Astrocyte of the cerebellum (primary cell): ENCODE data around the gene VPS9D1.

Source experiments
- DNase-seq: peaks from one replicate; pipeline ENCODE4 v3.0.0-alpha.2; 2011; ENCODE audit warnings: low read depth
- H3K4me3 ChIP-seq: 2 replicates; pipeline ENCODE4 v1.5.1; 2011; ENCODE audit warnings: mild to moderate bottlenecking, low read depth, low read length, moderate library complexity
- in situ Hi-C: cut with HindIII; loops from 2 replicates; pipeline ENCODE4 v1.10.0; 2017; ENCODE audit warnings: low sequenced_read_pairs
- TF ChIP-seq, protein P1 (sequence below): IDR thresholded peaks from 2 replicates; pipeline ENCODE4 v1.5.1; 2012; ENCODE audit warnings: low read length, low read depth, moderate library complexity, mild to moderate bottlenecking; ENCODE audit errors: missing control alignments

VPS9D1 gene

DNA sequence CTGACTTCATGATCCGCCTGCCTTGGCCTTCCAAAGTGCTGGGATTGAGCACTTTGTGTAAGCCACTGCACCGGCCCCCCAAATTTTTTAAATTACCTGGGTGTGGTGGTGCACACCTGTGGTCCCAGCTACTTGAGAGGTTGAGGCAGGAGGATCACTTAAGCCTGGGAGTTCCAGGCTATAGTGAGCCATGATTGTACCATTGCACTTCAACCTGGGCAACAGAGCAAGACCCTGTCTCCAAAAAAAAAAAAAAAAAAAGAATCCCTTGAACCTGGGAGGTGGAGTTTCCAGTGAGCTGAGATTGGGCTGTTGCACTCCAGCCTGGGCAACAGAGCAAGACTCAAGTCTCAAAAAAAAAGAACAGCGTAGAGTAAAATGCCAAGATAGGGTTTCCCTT lies 15.9 kb upstream of the VPS9D1 start:
- TF ChIP-seq, protein P1, sequence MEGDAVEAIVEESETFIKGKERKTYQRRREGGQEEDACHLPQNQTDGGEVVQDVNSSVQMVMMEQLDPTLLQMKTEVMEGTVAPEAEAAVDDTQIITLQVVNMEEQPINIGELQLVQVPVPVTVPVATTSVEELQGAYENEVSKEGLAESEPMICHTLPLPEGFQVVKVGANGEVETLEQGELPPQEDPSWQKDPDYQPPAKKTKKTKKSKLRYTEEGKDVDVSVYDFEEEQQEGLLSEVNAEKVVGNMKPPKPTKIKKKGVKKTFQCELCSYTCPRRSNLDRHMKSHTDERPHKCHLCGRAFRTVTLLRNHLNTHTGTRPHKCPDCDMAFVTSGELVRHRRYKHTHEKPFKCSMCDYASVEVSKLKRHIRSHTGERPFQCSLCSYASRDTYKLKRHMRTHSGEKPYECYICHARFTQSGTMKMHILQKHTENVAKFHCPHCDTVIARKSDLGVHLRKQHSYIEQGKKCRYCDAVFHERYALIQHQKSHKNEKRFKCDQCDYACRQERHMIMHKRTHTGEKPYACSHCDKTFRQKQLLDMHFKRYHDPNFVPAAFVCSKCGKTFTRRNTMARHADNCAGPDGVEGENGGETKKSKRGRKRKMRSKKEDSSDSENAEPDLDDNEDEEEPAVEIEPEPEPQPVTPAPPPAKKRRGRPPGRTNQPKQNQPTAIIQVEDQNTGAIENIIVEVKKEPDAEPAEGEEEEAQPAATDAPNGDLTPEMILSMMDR: no peak
- DNase-seq: no peak
- in situ Hi-C loops: no loop called here
- no peak overlapping the region for H3K4me3 ChIP-seq

DNA sequence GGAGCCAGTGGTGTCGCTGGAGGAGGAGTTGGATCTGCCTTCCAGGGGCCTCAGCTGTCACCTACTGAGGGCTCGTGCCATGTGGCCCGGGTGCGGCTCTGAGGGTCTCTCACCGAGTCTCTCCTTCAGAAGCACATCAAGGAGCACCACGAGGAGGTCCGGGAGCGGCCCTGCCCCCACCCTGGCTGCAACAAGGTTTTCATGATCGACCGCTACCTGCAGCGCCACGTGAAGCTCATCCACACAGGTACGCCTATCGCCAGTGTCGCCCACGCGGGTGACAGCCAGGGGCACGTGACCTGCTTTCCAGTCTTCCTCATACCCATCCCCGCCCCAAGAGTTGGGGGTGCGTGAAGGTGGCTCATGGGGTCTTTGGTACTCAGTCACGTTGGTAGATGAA lies 13.1 kb upstream of the VPS9D1 start:
- in situ Hi-C loops: no loop called here
- no peak overlapping the region for H3K4me3 ChIP-seq
- TF ChIP-seq, protein P1: no peak
- no peak for DNase-seq

DNA sequence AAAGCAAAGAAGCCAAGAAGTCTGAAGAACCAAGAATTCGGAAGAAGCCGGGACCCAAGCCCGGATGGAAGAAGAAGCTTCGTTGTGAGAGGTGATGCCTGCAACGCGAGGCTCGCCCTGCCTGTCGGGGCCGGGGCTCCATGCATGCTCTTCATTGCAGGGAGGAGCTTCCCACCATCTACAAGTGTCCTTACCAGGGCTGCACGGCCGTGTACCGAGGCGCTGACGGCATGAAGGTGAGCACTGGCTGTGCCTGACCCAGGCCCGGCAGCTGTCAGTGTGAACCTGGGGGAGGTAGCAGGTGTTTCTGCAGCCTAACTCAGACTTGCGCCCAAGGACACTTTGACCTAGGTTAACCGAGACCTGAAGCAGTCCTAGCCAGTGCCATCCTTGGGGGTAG lies 12.6 kb upstream of the VPS9D1 start:
- H3K4me3 ChIP-seq: no peak overlapping the region
- TF ChIP-seq, protein P1: no peak
- in situ Hi-C loops: no loop called here
- no peak for DNase-seq

DNA sequence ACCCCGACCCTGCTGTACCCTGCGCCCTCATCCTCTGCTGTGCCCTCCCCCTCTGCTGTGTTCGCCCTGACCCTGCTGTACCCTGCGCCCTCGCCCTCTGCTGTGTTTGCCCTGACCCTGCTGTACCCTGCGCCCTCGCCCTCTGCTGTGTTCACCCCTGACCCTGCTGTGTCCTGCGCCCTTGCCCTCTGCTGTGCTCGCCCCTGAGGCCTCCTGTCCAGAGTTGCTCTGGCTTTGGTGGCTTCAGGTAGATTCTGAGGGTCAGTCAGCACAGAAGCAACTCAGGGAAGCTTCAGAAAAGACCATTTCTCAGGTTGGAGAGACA lies 12.2 kb upstream of the VPS9D1 start:
- no peak for DNase-seq
- H3K4me3 ChIP-seq: no peak overlapping the region
- in situ Hi-C loops: no loop called here
- TF ChIP-seq, protein P1: no peak

DNA sequence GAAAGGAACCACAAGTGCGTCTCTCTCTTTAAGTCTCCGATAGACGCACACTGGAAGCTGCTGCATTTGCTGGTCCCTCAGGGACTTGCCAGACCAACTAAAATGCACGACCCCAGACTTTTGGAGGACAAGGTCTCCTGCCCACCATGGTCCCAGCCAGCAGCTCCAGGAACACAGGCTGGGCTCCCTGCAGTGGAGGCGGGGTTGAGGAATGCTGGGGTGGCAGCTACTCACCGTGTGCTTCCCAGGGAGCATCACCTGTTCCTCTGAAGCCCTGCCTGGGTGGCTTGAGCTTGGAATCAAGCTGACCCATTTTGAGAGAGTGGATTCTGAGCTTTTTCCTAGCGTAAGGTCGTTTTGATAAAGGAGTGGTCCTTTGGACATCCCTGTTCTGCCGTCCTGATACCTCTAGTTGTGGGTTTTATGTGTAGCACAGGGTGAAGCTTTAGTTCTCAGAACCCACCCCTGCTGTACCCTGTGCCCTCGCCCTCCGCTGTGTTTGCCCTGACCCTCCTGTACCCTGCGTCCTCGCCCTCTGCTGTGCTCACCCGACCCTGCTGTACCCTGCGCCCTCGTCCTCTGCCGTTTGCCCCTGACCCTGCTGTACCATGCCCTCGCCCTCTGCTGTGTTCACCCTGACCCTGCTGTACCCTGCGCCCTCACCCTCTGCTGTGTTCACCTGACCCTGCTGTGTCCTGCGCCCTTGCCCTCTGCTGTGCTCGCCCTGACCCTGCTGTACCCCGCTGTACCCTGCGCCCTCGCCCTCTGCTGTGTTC lies 11.6 kb upstream of the VPS9D1 start:
- in situ Hi-C loops: no loop called here
- no peak for DNase-seq
- TF ChIP-seq, protein P1: no peak
- no peak overlapping the region for H3K4me3 ChIP-seq

DNA sequence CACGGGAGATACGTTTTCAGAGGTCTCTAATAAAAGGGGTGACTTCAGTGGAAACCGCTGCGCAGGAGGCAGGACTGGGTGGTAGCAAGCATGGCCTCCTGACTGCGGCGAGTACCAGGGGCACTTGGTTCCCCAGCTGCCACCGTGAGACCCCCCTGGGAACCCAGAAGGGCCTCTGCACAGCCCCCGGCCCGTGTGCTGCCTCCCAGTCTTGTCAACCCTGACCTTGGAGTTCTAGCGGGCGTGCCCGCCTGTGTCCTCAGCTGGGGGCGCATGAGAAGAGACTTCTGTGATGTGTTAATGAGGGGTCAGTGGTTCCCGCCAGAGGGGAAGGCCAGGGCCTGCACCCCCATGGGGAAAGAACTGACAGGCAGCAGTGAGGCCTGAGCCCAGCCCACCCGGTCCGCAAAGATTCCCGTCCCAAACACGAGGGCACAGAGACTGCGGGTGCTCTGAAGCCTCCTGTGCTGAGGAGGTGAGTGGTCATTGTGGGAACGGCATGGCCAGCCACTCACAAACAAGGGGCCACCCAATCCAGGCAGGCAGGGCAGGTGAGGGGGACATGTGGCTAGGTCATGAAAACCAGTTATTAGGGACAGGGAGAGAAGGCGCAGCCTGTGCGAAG lies 10.0 kb upstream of the VPS9D1 start:
- TF ChIP-seq, protein P1: no peak
- in situ Hi-C loops: no loop called here
- H3K4me3 ChIP-seq: no peak overlapping the region

More for the DNA sequence above, 10.0 kb upstream of the VPS9D1 start:
- DNase-seq: no peak
